Activated T-cell treated with anti-CD3 and anti-CD28 coated beads, Interleukin-2, amount 50 U/mL, for 4 hours (primary cell): ENCODE measurements around the gene ZSWIM9. TPM values are rescaled to one million over a fixed set of nuclear protein-coding genes. Genes with fewer than 3 reads are reported as not detected.
A peak's percentile ranks its signal among the peaks of the same experiment; 100 is the strongest.

ENCODE experiments used
- ATAC-seq, 2 donors: fragments of 200-7000 bp; cut with Tn5 transposase; one replicate each; pipeline ENCODE4 v1.10.0; 2021
- DNase-seq: peaks from one replicate; pipeline ENCODE4 v3.0.0-alpha.2; 2020
- H3K27me3 Mint-ChIP-seq: one replicate; pipeline ENCODE4 v1.8.0; 2021; ENCODE audit warnings: low read depth, mixed read lengths
- H3K36me3 Mint-ChIP-seq: one replicate; pipeline ENCODE4 v1.8.0; 2022; ENCODE audit warnings: mixed read lengths; ENCODE audit not compliant: insufficient read depth
- H3K4me1 Mint-ChIP-seq: one replicate; pipeline ENCODE4 v1.8.0; 2021; ENCODE audit warnings: low read depth, mixed read lengths
- H3K4me3 Mint-ChIP-seq: one replicate; pipeline ENCODE4 v1.8.0; 2021; ENCODE audit warnings: mild to moderate bottlenecking, moderate library complexity, mixed read lengths
- H3K9me3 Mint-ChIP-seq: one replicate; pipeline ENCODE4 v1.8.0; 2021; ENCODE audit warnings: mixed read lengths
- total RNA-seq, 3 donors: library from RNA; stranded (reverse); gene quantifications; one replicate each; pipeline ENCODE4 v1.2.1, GENCODE V29; 2021

ZSWIM9 gene
- total RNA-seq, result 1 to 10 TPM; 6.0 to 6.7 (median 6.5) TPM

DNA sequence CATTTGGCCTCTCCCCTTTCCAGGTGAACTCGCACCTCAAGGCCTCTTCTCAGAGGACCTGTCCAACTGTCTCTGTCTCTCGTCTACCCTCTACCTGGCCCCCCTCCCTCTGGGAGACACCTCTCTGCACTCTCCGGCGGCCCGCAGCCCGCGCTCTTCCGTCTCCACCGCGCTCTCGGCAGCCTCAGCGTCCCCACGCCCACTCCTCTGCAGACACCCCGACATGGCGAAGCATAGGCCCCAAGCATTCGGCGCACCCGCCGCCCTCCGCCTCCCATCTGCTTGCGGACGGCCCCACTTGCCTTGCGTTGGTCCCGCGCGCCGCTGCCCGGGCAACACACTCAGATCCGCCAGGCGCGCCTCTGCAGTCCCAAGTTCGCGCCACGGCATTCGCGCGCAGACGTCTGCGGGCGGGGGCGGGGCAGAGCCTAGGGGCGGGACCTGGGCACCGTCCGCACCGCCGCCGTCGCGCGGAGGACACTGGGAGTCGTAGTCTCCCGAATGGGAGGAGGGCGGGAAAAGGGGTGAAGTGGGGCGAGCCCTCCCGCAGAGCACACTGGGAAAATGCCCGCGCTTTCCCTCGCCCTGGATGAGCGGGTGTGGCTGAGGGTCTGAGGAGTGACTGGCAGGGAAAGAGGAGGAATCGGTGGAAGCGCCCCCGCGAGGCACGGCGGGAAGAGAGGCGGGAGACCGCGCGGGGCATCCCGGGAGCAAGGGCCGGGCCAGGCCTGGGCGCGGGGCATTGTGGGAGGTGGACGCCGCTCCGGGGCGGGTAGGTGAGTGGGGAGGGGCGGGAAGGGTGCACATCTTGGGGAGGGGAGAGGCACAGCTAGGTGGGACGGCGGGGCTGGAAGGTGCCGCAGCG, at the start of gene ZSWIM9, which contains the start of gene LIG1:
Gene ZSWIM9, plus strand, starts transcription at position 742 of the 865 bp plus-strand sequence. CDS start 1,123 bp downstream, outside the sequence.
Gene LIG1, minus strand, starts transcription at position 406 of the 865 bp plus-strand sequence. CDS start 4,778 bp downstream, outside the sequence.
- Mint-ChIP-seq H3K36me3 (peaks cover 8% of the 10 kb centered on the region), H3K4me1 (peaks cover 22% of the 10 kb centered on the region), H3K4me3 (peak within 1 kb of the TSS; percentile 92), H3K9me3 (no peaks in the 10 kb centered on the region), H3K27me3 (no peaks in the 10 kb centered on the region)
- ATAC-seq (peak; percentile 92 to 93), DNase-seq (peak; percentile 87)

DNA sequence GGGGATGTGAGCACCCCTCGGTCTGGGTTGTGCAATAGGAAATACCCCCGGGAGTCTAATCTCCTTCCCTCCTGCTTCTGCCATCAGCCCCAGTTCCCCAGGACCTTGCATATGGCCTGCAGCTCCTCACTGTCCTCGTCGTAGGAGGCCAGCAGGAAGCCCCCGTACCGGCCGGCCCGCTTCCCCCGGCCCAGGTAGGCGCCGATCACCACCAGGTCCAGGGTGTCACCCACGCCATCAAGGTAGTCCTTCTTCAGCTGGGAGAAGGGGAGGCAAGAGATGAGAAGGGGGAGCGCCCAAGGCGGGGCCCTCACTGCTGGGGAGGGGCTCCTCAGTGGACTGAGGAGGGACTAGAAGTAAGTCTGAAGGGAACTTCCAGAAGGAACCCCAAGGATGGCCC, 49.4 kb upstream of the ZSWIM9 start:
- peaks cover 44% of the 10 kb centered on the region for H3K36me3 Mint-ChIP-seq
- DNase-seq (no peak), ATAC-seq (no peak)
- H3K4me1 Mint-ChIP-seq, result peaks cover 13% of the 10 kb centered on the region
- H3K4me3 Mint-ChIP-seq, result no peak overlapping the region
- no peaks in the 10 kb centered on the region for H3K27me3 Mint-ChIP-seq
- H3K9me3 Mint-ChIP-seq, result no peaks in the 10 kb centered on the region

DNA sequence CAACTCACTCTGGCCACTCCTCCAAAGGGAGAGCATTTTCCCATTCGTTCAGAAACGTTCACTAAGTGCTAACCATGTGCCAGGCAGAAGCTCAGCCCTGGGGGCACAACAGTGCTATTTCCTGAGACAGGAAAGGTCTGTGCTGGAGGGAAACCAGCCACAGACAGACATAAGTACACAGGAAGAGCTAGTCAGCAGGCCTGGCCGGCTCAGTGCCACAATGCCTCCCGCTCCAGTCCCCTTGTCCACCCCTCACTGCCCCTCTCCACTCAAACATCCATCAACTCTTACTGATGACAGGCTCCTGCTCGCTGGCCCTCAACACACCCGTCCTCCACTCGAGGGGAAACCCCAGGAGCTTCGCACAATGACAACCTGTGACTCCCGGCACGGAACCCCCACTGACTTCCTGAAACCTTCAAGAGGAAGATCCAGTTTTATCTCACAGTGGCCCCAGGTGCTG, 48.5 kb upstream of the ZSWIM9 start:
- peaks cover 47% of the 10 kb centered on the region for H3K36me3 Mint-ChIP-seq
- H3K9me3 Mint-ChIP-seq, result no peaks in the 10 kb centered on the region
- H3K4me3 Mint-ChIP-seq, result no peak overlapping the region
- ATAC-seq (peak in 1 of 2 donors; percentile 17), DNase-seq (no peak)
- peaks cover 13% of the 10 kb centered on the region for H3K4me1 Mint-ChIP-seq
- no peaks in the 10 kb centered on the region for H3K27me3 Mint-ChIP-seq

DNA sequence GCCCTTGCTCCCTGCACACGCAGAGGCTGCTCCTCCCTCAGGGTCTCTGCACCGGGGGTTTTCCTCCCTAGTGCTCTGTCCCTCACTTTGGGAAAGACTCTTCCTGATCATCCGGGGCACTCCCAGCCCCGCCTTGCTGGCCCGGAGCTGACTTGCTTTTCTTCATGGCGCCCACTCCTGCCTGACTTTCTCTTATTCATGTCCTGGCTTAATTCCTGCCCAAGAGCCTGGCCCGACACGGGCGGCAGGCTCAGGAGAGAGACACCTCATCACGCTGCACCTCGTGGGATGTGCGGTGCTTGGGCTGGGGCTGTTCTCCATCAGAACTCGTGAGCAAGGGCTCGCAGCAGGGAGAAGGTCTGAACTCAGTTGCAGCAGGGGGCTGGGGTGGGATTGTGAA, 48.1 kb upstream of the ZSWIM9 start:
- no peak for ATAC-seq
- Mint-ChIP-seq H3K36me3 (peaks cover 51% of the 10 kb centered on the region), H3K4me3 (no peak overlapping the region), H3K27me3 (no peaks in the 10 kb centered on the region), H3K4me1 (peaks cover 12% of the 10 kb centered on the region), H3K9me3 (no peaks in the 10 kb centered on the region)
- no peak for DNase-seq

DNA sequence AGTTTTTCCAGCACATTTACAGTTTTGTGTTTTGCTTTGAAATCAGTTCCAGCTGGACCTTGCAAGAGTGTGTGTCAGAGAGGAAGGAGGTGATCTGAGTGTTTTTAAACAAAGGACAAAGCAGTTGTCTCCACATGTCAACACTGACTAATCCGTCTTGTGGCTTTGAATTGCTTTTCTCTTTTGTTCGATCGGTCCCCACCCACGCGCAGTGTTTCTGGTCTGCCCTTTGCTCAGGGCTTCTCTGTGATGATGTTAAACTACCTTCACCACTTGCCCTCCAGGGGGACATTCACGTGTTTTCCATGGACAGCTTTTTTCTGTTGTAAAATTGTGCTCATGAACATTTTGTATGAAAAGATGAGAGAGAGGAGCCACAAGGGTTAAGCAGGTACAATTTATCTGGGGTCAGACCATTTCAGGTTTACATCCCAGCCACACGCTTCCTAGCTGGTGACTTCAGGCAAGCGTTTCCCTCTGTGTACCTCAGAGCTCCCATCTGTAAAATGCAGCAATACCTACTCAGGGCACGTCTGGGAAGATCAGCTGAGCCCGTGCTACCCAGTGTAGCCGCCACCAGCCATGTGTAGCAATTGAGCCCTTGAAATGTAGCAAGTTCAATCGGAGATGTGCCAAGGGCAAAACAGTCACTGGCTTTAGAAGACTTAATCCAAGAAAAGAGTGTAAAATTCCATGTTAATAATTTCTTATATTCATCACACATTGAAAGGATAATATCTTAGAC, 46.4 kb upstream of the ZSWIM9 start:
- DNase-seq (no peak), ATAC-seq (peak; percentile 60 to 66)
- H3K9me3 Mint-ChIP-seq, result no peaks in the 10 kb centered on the region
- no peak overlapping the region for H3K4me3 Mint-ChIP-seq
- peaks cover 6% of the 10 kb centered on the region for H3K4me1 Mint-ChIP-seq
- H3K36me3 Mint-ChIP-seq, result peaks cover 56% of the 10 kb centered on the region
- H3K27me3 Mint-ChIP-seq, result no peaks in the 10 kb centered on the region

DNA sequence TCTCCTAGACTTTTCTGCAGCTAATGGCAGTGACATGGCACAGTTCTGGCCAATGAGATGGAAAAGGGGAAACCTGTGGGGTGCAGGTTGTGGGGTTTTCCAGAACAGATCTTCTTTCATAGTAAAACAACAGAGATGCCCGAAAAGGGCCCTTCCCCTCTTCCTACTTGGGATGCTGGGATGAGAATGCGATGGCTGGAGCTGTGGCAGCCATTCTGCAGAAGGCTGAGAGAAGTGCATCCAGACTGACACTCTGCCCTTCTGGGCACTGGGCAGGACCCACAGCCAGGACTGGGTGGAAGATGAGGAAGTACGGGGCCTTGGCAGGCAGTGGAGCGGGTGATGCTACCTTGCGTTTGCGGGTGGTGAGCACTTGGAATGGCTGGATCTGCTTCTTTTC, 42.9 kb upstream of the ZSWIM9 start:
- H3K27me3 Mint-ChIP-seq, result no peaks in the 10 kb centered on the region
- H3K36me3 Mint-ChIP-seq, result peaks cover 49% of the 10 kb centered on the region
- no peaks in the 10 kb centered on the region for H3K9me3 Mint-ChIP-seq
- DNase-seq (no peak), ATAC-seq (no peak)
- H3K4me1 Mint-ChIP-seq, result no peaks in the 10 kb centered on the region
- H3K4me3 Mint-ChIP-seq, result no peak overlapping the region

DNA sequence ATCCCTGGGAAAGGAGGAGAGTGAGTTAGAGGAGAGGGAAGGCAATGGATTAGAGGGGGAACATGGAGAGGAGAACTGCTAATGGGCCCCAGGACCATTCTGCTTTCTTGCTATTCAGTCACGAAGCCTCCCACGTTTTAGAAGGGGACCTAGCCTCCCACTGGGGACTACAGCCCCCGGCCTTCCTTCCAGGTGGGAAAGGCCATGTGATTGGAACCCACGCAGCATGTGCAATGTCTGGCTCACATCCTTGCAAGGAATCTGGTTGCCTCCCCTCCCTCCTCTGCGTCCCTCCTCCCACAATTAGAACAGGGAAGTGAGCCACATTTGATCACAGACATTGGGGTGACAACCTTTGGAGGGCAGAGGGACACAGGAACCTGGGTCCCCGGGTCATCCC, 37.4 kb upstream of the ZSWIM9 start:
- DNase-seq (no peak), ATAC-seq (no peak)
- no peaks in the 10 kb centered on the region for H3K9me3 Mint-ChIP-seq
- no peaks in the 10 kb centered on the region for H3K4me1 Mint-ChIP-seq
- no peak overlapping the region for H3K4me3 Mint-ChIP-seq
- H3K27me3 Mint-ChIP-seq, result no peaks in the 10 kb centered on the region
- H3K36me3 Mint-ChIP-seq, result peaks cover 36% of the 10 kb centered on the region

DNA sequence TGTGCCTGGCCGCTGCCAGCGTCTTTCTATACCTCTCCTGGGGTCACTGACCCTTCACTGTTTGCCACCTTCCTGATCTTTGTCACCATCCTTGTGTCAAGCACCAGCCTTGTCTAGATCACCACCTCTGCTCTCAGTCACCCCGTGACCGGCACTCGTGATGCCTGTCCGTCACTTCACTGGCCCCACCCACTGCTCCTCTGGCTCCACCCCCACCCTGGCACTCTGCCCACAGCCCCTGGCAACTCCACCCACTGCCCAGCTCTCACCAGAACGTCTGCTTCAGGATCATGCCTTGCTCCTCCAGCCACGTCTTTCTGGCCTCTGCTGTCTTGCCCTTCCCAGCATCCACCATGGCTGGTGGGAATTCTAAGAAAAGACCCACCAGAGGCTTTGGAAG, 35.1 kb upstream of the ZSWIM9 start:
- no peak overlapping the region for H3K4me3 Mint-ChIP-seq
- ATAC-seq, result peak in 1 of 2 donors; percentile 25

DNA sequence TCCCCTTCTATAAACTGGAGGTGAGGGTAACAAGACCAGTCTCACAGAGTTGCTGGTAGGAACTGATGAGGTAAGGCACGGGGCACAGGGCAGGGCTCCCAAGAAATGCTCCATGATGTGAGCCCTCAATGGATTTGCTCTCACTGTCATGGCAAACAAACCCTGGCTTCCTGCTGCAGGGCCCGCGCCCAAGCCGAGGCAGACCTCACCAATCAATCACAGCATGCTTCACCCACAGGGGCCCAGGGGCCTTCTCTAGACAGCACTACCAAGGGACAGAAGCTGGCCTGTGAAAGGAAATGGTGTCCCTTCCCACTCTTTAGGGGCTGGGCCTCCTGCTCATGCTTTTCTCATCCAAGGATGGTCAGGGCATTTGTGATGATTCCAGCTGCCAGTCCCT, 33.9 kb upstream of the ZSWIM9 start:
- DNase-seq, result no peak
- H3K4me3 Mint-ChIP-seq, result no peak overlapping the region
- peaks cover 32% of the 10 kb centered on the region for H3K36me3 Mint-ChIP-seq
- H3K27me3 Mint-ChIP-seq, result no peaks in the 10 kb centered on the region
- H3K4me1 Mint-ChIP-seq, result no peaks in the 10 kb centered on the region
- ATAC-seq, result no peak
- H3K9me3 Mint-ChIP-seq, result no peaks in the 10 kb centered on the region

More for the DNA sequence above, 35.1 kb upstream of the ZSWIM9 start:
- H3K36me3 Mint-ChIP-seq, result peaks cover 34% of the 10 kb centered on the region
- no peak for DNase-seq
- no peaks in the 10 kb centered on the region for H3K4me1 Mint-ChIP-seq
- no peaks in the 10 kb centered on the region for H3K9me3 Mint-ChIP-seq
- H3K27me3 Mint-ChIP-seq, result no peaks in the 10 kb centered on the region

DNA sequence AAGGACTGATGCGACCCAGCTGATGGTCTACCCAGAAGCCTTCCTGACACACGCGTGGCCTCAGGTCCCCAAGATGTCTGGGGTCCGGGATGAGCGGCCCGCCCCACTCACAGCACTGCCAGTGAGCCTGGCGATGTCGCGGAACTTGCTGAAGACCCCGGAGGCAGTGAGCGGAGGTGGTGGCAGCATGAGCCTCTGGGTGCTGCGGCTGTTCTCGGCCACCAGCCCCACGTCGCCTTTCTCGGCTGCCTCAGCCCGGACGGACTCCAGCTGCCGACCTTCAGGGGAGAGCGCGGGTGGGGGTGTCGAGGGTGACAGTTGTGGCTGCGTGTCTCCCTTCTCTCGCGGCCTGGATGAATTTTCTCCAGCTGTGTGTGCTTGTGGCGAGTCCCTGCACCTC, 33.1 kb upstream of the ZSWIM9 start:
- no peak for ATAC-seq
- Mint-ChIP-seq H3K36me3 (peaks cover 30% of the 10 kb centered on the region), H3K4me1 (no peaks in the 10 kb centered on the region)

DNA sequence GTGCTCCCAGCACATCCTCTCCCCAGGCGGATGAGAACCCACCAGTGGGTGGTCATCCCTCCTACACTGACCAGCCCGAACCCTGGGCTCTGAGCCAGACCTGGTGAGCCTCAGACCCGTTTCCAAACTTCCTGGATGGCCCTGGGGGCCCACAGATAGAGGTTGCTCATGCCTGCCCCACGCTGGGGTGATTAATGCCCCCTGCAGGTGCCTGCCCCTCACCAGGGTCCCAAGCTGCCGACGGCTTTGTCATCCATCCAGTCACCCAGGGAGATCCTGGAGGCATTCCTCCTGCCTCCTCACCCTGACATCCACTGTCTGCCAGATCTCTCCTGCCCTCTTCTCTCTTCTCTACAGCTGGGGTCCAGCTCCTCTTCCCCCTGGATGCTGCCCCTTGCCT, 31.4 kb upstream of the ZSWIM9 start:
- peaks cover 36% of the 10 kb centered on the region for H3K36me3 Mint-ChIP-seq
- no peak overlapping the region for H3K4me3 Mint-ChIP-seq
- ATAC-seq, result no peak
- no peaks in the 10 kb centered on the region for H3K27me3 Mint-ChIP-seq
- no peaks in the 10 kb centered on the region for H3K9me3 Mint-ChIP-seq
- no peak for DNase-seq
- H3K4me1 Mint-ChIP-seq, result no peaks in the 10 kb centered on the region

More for the DNA sequence above, 33.1 kb upstream of the ZSWIM9 start:
- no peak for DNase-seq
- no peaks in the 10 kb centered on the region for H3K27me3 Mint-ChIP-seq
- no peak overlapping the region for H3K4me3 Mint-ChIP-seq
- H3K9me3 Mint-ChIP-seq, result no peaks in the 10 kb centered on the region

DNA sequence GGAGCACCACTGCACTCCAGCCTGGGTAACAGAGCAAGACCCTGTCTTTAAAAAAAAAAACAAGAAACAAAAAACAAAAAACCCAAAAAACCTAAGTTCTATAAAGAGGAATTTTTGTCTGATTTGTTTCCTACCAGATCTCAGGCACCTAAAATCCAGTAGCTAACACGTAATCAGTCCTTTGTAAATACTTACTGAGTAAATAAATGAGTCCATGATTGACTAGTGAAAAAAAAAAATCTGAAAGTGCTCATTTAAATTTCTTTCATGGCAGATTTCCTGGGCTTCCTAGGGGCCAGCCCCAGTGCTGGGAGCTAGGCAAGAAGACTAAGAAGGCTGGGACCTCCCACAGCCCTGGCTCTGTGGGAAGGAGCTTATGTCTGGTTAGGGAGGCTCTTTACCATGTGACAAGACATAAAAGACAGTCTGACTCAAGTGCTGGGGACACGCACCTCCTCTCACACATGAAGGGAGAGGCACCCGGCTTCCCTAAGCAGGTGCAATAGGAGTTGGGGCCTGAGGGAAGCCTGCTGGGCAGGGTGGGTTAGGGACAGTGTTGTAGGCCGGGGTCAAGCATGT, 22.8 kb upstream of the ZSWIM9 start:
- Mint-ChIP-seq H3K4me1 (peaks cover 2% of the 10 kb centered on the region), H3K9me3 (no peaks in the 10 kb centered on the region), H3K4me3 (no peak overlapping the region), H3K27me3 (no peaks in the 10 kb centered on the region), H3K36me3 (peaks cover 28% of the 10 kb centered on the region)
- DNase-seq (no peak), ATAC-seq (no peak)

DNA sequence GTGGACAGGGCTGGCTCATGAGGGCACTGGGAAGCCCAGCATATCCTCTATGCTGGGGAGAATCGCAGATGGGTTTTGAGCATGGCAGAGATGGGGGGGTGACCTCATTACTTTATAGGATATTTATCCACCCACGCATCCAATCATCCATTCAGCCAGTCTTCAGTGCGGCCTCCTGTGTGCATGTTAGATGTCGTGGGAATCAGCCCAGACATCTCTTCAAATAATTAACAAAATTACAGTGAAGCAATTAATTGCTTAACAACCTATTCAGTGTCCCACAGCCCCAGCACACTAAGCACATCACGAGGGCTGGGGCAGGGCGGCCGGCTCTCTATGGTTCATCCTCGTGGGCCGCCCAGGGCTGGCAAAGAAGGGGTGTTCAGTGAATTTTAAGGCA, 21.9 kb upstream of the ZSWIM9 start:
- Mint-ChIP-seq H3K9me3 (no peaks in the 10 kb centered on the region), H3K27me3 (no peaks in the 10 kb centered on the region)

DNA sequence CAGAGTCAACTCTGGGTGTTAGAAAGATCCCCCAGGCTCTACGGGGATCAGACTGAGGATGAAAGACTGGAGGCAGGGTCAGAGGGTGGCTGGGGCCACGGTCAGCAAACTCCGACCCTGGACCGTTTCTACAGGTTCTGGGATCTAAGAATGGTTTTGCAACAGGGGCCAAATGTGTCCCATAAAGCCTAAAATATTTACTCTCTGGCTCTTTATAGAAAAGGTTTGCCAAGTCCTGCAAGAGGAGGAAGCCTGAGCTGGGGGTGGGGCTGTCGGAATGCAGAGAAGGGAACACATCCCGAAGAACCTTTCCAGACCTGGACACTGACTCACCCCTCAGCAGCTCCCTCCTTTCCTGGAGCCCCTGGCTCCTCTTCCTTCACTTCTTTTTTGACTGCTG, 21.1 kb upstream of the ZSWIM9 start:
- no peak overlapping the region for H3K4me3 Mint-ChIP-seq
- no peaks in the 10 kb centered on the region for H3K9me3 Mint-ChIP-seq
- H3K36me3 Mint-ChIP-seq, result peaks cover 19% of the 10 kb centered on the region
- no peaks in the 10 kb centered on the region for H3K27me3 Mint-ChIP-seq
- DNase-seq (no peak), ATAC-seq (no peak)
- peaks cover 2% of the 10 kb centered on the region for H3K4me1 Mint-ChIP-seq

More for the DNA sequence above, 21.9 kb upstream of the ZSWIM9 start:
- no peak for ATAC-seq
- DNase-seq, result no peak
- no peak overlapping the region for H3K4me3 Mint-ChIP-seq
- H3K36me3 Mint-ChIP-seq, result peaks cover 24% of the 10 kb centered on the region
- H3K4me1 Mint-ChIP-seq, result peaks cover 2% of the 10 kb centered on the region
